GM19455 (cell line): ENCODE measurements around the gene MAP2.

Experiments used
- ATAC-seq: cut with Tn5 transposase; IDR thresholded peaks from one replicate; pipeline ENCODE4 v1.9.1; 2021; ENCODE audit not compliant: unreplicated experiment

The MAP2 gene

DNA sequence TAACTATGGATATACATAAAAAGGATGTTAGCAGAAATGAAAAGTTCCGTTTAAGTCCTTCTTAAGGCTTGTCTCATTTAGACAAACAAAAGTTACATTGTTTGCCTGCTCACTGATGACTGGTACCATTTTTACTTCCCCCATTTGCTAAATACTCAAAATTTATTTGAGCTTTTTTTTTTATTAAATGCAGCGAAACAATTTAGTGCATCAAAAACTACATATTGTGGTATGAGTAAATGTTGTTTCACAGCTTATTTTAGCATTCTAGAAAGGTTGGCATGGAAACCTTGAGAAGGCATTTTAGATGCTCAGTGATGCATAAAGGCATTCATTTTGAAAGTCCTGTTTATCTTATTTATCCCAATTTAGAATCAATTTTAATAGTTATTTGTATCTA lies 100.0 kb downstream of the MAP2 start:
- ATAC-seq, result no peak

DNA sequence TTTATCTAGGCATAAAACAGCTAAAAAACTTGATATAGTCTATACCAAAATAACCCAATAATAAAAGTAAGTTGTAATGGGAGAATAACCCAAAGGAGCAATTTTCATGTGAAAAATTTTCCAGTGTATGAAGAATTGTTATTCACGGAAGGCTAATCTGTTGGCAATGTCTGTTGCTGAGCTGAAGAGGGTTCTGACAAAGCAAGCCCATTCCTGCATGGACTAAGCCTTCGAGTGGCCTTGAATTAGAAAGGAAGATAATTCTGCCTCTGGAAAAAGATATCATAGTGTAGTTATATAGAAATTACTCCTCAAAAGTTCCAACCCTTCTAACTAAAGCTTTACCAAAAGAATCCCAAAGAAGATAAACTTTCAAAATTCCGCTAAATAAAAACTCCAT lies 101.5 kb downstream of the MAP2 start:
- no peak for ATAC-seq

DNA sequence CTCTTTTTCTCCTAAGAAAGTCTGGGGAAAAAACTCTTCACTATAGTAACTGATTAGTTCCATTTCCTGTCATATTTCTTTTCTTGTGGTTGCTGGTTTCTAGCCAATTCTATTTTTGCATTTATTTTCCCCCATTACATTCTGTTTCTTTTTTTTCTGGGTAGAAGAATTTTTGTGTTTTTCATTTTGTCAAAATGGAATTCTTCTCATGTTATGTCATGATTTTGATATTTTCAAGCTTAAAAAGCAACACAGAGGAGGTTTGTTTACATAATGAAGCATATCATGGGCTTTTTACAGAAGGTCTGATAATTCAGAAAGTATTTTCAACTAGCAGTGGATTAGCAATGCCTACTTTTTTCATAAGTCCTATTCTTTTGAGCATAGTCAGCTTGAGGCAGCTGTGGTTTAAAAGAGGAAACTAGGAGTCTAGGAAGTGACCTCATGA lies 102.0 kb downstream of the MAP2 start:
- no peak for ATAC-seq

DNA sequence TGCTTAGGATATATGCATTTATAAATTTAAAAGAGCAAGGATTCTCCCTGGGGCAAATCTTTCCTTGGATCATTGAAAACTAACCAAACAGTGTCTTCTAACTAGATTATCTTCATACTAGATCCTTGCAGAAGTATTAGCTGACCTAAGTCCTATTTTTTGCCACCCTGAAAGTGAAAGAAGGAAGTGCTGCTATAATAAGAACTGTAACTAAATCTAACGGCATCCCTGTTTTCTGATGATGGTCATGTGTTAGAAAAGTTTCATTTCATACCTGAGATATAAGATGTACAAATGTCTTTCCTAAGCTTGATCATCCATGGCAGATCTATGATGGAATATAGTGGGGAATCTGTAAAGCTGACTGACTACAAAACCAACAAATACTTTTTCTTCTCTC lies 102.7 kb downstream of the MAP2 start:
- ATAC-seq, result no peak

DNA sequence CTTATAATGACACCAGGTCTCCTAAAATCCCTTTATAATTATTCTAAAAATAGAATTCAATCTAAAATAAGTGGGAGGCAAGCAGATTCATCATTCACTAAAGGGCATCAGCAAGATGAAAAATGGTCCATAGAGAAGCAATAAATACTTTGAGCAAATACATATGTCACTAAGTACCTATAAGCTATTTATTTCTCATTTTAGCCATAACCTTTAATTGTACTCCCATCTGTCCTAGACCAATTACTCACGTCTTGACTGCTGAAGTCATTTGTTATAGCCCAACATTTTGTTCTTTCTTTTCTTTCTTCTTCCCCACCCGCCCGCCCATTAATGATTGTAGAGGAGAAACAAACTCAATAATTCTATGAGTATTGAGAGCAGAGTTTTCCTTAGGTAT lies 105.7 kb downstream of the MAP2 start:
- ATAC-seq, result no peak

DNA sequence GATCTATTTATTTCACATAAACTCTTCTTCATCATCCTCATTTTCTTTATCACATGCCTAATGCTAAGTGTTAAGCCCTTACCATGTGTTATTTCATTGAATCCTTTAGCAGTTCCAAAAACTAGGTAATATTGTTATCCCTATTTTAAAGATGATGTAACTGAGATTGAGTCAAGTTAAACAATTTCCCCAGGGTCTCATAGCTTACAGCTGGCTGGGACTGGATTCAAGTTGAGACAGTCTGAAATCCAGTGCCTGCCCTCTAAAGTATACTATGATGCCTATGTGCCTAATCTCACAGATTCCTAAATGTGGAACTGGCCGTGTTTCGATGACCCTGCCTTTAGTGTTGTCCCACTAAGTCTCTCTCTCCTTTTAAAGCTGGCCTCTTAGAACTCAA lies 108.5 kb downstream of the MAP2 start:
- no peak for ATAC-seq

DNA sequence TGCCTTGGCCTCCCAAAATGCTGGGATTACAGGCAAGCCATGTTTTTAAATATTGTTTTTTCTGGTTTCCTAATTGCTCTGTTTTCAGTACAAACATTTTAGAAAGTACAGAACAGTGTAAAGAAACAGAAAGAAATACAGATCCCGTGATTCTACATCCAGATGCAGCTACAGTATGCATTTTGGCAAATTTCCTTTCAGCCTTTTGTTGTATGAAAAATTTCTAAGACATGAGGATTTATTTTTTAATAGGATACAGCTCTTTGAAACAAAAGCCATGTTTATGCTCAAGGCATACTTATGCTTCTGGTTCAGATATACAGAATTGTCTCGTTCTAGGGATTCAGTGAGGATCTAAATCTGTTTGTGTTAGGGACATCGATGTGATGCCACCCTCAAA lies 109.5 kb downstream of the MAP2 start:
- no peak for ATAC-seq

DNA sequence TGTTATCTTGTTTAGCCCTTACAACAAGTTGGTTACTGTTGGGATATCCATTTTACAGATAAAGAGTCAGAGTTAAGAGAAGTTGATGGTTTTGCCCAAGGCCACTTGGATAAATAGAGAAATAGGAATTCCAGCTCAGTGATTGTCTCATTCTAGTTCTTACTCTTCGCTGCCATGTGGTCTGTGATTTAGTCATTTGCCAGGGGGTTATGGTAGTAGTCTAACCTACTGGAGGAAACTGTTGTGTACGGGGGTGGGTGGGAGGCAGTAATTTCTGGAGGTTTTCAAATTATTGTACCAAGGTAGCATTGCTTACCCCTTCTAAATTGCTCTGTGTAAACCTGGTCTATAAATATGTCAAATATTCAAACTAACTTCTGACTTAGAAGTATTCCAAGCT lies 110.4 kb downstream of the MAP2 start:
- no peak for ATAC-seq

DNA sequence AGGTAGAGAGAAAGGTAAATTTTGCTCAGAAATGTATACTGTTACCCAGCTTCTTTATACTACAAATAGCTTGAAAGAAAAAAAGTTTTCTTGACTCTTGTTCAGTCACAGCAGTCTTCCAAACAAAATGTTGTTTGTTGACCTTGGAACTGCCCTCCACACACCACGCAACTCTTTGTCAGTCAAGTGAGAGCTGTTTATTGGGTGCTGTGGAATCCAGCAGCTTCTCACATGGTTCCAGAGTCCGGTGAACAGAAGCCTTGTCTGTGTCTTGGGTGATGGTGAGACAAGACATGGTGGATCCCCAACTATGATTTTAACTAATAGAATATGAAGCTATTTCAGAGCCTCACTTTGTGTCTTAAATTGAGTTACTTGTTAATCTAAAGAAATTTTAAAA lies 112.5 kb downstream of the MAP2 start:
- ATAC-seq, result no peak

DNA sequence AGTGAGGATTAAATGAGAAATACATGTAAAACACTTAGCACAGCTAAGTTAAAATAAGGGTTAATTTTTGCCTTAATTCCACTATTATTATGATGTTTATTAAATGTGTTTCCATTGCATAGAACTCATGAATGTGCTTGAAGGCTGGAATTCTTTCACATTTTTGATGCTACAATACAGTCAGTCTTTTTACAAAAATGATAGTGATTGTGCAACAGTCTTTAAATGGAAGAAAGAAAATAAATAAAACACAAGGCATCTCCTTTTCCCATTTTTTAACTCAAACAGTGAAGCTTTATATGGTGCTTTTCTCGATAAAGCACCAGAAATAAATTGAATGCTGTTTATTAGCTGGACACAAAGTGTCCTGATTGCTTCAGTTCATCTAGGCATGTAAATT lies 123.9 kb downstream of the MAP2 start:
- no peak for ATAC-seq

DNA sequence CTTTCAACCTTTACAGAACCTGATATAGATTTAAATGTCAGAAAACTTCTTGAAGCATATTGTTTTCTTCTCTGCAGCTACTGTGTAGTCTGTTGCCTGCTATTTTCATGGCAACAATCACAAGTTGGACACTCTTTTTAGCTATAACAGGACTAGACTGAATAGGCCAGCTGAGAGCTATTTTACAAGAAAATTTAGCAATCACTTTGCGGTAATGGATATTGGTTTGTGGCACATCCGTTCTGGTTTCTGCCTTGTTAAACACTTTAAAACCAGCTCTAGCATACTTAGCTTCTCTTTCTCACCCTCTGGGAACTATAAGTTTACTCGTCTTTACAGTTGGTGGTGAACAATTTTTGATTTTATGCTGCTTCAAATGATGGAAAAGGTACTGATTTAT lies 125.7 kb downstream of the MAP2 start:
- ATAC-seq, result no peak

DNA sequence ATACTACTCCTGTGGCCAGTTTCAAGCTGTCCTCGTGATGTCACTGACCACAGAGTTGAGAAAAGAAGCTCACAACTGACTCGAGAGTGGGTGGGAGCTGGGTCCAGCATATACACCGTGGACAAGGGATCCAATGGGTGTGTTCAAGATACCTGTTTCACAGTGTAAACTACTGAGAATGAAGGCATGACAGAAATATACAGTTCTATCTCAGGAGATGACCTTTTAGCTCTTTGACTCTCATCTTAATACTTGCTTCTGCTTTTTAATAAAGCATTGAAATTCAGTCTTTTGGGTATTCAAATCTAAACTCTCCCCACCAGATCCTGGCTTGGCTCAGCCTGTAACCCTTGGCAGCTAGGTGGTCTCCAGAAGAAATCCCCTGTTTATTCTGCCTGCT lies 130.1 kb downstream of the MAP2 start:
- ATAC-seq, result no peak

DNA sequence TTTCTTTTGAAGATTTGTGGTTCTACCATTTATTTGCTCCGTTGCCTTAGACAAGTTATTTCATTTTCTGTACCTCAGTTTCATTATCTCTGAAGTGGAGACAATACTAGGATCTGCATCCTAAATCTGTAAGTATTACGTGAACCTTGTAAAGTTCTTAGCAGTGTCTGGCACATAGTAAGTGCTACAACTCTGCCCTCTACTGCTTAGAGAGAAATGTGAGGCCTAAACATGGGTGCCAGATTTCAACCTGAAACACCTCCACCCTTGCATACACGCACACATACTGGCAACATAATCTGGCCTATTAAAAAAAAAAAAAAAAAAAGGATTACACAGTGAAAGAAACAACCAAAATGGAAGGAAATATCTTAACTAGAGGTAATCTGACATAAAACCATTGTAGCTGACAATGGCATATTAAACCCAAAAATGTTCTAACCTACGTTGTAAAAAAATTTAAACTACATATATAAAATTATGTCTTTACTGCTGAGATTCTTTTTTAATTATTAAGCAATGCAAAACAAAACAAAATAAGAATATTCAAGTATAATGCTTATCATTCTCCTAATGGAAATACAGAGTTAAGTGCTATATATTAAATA lies 132.6 kb downstream of the MAP2 start:
- ATAC-seq, result no peak

DNA sequence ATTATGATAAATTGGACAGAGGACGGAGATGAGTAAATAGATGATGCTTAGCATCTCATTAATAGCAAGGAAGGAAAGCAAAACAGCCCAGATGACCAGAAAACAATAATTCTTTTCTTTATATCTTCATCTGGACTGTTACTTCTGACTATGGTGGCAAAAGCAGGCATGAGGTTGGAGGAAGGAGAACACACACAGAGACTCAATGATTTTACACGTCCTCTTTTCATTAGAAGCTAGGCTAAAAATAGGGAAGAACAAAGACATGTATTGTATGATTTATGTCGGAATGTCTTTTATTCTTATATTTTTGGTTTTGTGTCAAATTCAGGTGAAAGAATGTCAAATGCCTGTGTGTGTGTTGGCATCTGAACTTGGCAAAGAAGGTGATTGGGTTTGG lies 137.1 kb downstream of the MAP2 start:
- ATAC-seq, result no peak

DNA sequence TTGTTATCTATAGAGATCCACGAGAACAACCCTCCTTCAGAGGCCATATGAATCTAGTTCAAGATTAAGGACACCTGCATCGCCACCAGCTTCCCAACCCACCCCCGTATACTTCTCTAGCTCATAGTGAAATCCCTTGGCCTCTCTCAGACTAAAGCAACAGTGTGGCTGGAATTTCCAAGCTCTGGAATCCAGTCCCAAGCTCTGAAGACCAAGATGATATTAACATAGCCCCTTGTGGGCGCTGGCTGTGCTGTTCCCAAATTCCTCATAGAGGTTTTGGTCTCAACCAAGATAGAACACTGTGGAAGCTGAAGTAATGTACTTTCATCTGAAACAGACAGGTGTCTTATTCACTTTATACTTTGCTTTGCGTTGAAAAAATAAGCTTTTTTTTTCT lies 139.6 kb downstream of the MAP2 start:
- no peak for ATAC-seq

DNA sequence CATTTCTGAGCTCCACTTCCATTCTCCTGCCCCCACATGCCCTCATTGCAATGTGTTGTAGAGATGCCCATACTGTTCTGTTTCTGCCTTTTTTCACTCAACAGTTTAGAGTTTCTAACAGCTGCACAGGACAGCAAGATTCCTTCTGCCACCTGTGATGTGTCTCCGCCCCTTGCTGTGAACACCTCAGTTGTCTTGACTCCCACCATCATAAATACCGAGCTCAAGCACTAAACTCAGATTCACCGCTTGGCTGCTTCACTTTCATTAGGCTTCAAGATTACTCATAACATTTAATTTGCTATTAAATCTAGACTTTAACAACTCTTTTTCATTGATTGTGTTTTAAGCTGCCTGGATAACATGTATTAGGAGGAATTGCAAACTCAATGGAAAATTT lies 141.0 kb downstream of the MAP2 start:
- no peak for ATAC-seq

DNA sequence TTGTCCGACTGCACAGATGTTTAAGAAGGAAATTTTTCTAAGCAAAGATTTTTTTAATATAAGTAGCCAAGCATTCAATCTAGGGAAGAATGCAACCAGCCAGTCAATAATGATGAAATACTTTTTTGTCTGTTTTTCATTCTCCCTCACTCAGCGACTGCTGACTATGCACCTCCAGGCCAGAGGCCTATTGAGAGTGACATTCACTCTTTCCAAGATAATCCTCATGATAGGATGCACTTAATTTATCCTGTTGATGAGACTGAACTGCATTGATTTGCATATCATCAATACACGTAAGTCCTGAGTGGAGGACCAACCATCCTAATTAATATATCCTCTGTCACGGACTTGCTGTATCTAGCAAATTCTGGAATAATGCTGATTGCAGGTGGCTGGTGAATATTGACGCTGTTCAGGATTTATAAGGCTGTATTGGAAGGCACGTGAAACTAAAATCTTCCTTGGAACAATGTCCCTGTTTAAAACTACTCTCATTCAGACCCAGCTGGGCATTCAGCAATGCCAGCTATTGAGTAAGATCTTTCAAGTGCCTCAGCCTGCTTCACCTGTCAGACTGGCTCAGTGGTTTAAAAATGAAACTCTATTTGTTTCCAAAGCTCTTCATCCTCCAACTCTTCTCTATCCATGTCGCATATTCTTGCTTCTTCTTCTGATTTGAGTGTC lies 142.2 kb downstream of the MAP2 start:
- no peak for ATAC-seq

DNA sequence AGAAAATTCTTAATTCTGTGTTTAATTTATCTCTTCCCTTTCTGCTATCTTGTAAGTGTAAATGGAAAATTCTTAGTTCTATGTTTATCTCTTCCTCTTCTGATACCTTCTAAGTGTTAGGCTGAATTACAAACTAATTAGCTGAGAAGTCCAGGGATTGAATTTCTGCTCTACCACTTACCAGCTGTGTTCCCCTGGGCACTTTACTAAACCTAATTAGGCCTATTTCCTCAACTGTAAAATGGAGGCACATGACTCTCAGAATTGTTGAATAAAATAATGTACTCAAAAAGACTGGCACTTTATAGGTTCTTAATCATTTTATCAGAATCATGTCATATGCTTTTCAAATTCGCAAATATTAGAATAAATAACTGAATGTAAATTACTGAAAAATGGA lies 146.3 kb downstream of the MAP2 start:
- no peak for ATAC-seq

DNA sequence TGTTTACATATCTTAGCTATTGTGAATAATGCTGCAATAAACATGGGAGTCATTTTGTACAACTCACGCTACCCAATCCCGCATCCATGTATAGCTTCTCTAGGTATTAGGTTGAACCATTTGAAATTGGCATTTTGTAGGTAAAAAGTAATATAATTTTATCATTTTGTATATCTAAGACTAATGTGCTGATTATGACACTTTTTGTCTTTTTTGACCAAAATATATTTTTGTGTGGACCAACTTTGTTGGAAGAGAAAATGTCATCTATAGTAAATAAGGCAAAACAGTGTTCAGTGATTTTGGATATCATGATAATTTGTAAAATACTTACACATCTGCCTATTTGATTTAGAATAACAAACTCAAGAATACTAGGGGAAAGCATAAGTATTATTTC lies 150.7 kb downstream of the MAP2 start:
- ATAC-seq, result no peak

DNA sequence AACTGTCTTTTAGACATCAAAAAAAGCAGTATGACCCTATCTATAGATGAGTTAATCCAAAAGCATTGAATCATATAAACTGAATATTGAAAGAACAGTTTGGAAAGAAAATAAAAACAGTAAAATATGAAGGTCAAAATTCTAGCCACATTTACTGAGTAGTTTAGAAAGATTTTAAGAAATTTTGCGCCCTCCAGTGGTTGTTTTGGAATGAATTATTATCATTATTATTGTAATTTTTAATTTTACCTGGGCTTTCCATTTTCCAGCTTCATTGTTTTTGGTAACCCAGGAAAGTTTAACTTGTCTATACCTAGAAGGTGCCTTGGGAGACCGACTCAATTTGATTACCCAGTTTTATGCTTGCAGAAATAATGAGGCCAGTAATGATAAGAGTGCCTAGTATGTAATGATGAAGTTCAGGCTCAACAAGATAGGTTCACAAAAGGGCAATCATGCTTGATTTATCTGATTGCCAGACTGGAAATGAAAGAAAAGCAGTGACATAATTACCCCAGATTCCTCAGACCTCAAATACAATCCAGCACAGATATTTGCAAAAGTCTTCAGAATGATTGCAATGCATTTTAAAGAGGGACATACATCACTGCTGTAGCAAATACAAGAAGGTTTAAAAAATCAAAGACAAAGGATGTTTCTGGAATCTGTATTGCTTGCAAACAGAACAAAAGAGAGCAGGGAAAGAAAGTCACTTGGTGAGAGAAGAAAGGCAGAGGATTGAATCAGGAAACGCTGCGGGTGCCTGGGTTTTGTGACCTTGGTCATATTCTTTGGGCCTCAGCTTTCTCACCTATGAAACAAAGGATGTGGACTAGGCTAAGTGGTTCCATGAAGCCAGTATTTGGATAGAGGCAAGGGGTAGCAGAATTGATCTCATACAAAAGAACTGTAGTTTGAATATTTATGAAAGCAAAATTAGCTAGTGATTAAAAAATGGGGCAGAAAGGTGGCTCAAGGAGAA lies 153.8 kb downstream of the MAP2 start:
- no peak for ATAC-seq

DNA sequence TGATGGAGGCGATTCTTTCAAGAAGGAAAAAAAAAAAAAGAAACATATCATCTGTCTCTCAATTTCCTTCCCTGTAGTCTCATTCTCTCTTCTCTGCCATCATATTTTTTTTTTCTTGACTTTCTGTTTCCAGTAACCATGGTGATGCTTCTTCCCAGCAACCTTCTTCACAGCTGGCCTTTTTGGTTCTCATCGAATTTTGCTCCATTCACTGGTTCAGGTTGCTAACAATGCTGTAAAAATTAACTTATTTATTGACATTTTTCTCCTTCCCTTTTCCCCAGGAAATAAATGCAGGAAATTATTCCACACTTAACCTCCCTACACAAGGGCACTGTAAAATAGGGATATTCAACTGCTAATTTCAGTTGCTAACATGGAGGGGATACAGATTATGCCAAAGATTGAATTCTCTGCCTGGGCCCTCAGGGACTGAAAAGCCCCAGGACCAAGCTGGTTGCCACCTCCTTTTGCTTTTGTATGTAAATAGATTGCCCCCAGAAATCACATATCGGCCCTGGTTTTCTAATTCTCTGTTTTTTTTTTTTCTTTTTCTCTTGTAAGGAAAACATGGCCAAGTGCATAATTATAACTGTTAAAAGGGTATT lies 154.7 kb downstream of the MAP2 start:
- ATAC-seq, result no peak
